Smooth muscle cell of the umbilical artery (primary cell): ENCODE measurements around the gene HIC1. TPM values are rescaled to one million over a fixed set of nuclear protein-coding genes. Genes with fewer than 3 reads are reported as not detected.

ENCODE experiments used
- total RNA-seq: library from RNA; depleted of rRNA; stranded (reverse); fragments of >200 nt; gene quantifications from 2 replicates; pipeline ENCODE4 v1.2.3, GENCODE V29; 2014

Gene HIC1
- 42.5 and 67.7 TPM in 2 replicates for total RNA-seq

DNA sequence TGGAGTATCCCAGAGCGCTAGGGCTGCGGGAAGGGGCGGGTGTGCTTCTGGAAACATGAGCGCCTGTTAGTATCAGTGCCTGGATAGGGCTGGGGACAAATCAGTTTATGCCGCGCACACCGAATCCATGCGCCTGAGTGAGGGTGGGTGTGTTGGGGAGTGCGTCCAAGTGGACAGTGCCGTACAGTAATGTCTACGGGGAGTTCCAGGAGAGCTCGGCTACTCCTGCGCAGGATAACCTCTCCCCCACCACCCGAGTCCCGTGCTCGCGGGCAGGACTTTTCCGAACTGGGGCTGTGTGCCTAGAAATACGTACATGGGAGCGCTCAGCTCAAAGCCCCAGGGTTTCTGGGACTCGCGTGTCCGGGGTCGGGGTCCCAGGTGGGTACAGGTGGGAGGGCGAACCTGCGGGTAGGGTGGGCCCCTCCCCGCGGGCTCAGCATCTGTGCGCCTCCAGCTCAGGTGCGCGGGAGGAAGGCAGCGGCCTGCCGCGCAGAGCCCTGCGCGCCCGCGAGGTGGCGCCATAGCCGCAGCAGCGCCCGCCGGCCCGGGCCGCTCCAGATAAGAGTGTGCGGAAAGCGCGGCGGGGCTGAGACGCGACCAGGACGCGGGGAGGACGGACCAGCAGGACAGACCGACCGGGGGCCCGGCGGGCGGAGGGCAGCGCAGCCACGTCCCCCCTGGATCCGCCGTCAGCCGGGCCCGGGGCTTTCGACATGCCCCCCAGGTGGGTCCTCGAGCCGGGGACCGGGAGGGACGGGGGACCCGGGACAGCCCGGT lies at the start of gene HIC1:
HIC1 (plus strand) TSS at position 592 of the 780 bp plus-strand sequence. CDS start 1,588 bp downstream, outside the sequence.

DNA sequence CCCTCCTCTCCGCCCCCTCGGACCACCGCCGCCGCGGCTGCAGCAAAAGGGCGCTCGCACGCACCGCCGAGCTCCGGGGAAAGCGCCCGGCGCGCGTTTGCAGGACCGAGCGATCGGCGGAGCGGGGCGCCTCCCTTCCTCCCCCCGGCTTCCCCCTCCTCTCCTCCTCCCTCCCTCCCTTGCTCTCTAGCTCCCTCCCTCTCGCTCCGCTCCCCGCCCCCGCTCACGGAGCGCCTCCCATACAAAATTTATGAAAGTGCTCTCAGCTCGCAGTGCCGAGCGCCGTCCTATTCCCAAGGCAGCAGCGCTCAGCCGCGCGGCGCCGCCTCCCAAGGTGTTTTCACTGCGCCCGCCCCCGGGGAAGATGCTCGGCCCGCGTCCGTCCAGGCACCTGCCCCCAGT lies 29.7 kb upstream of the HIC1 start, which contains the start of gene RTN4RL1:
RTN4RL1 (minus strand) TSS at position 115 of the 402 bp plus-strand sequence. CDS start 469 bp downstream, outside the sequence.

GRCh38 chr17:2029911-2030778 lies 24.8 kb upstream of the HIC1 start, which contains the start of gene DPH1:
Gene DPH1 (plus strand): TSS chr17:2030153. CDS start chr17:2030170, 17 bp downstream.

GRCh38 chr17:2041561-2042389 lies 13.1 kb upstream of the HIC1 start, which contains the start of gene OVCA2:
Gene OVCA2 (plus strand): TSS chr17:2042022. CDS start chr17:2042048, 26 bp downstream.

Other genes starting within 250 kb of the HIC1 start
- gene SMYD4, start 225.2 kb upstream of the HIC1 start, total RNA-seq = 10.1 and 10.4 TPM in 2 replicates
- 19.6 and 33.5 TPM in 2 replicates for gene RPA1, start 225.1 kb upstream of the HIC1 start, total RNA-seq
- gene RTN4RL1, start 29.8 kb upstream of the HIC1 start, total RNA-seq = 0.05 TPM in 1 of 2 replicates, not detected in the other
- gene DPH1, start 24.9 kb upstream of the HIC1 start, total RNA-seq = 20.2 and 28.5 TPM in 2 replicates
- gene OVCA2, start 13.1 kb upstream of the HIC1 start, total RNA-seq = 22.7 and 33.9 TPM in 2 replicates
- gene SMG6, start 248.7 kb downstream of the HIC1 start, total RNA-seq = 50.8 and 62.0 TPM in 2 replicates
- 12.7 and 17.8 TPM in 2 replicates for gene SRR, start 248.8 kb downstream of the HIC1 start, total RNA-seq